ENCODE results near the gene PDE9A.

DNA sequence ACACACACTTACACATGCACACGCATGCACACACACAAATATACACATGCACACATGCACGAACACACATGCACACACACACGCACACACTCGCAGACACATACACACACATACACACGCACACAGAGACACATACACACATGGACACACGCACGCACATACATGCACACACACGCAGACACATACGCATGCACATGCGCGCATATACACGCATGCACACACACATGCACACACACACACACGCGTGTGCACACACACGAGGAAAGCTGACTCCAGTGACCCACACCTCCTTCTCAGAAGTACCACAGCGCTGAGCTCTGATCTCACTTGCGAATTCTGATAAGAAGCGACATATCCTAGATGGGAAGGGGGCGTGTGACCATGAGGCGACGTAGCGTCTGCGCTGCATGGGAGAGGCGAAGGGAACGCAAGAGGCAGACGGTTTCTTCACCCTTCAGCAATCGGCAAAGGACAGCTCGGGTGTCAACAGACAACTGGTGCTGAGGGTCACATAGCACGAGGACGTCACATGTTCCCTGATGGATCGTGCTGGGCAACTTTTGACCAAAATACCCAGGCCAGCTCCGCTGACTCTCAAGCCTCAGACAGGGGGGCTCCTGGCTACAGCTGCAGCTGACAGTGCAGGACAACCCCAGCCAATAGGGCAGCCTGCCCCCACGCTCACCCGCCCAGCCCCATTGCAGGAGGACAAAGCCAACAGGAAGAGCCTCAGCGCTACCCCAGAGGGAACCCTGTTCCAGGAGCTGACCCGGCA lies 16.0 kb upstream of the PDE9A start:
- TF ChIP-seq, protein P1, sequence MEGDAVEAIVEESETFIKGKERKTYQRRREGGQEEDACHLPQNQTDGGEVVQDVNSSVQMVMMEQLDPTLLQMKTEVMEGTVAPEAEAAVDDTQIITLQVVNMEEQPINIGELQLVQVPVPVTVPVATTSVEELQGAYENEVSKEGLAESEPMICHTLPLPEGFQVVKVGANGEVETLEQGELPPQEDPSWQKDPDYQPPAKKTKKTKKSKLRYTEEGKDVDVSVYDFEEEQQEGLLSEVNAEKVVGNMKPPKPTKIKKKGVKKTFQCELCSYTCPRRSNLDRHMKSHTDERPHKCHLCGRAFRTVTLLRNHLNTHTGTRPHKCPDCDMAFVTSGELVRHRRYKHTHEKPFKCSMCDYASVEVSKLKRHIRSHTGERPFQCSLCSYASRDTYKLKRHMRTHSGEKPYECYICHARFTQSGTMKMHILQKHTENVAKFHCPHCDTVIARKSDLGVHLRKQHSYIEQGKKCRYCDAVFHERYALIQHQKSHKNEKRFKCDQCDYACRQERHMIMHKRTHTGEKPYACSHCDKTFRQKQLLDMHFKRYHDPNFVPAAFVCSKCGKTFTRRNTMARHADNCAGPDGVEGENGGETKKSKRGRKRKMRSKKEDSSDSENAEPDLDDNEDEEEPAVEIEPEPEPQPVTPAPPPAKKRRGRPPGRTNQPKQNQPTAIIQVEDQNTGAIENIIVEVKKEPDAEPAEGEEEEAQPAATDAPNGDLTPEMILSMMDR (IDR thresholded peaks at IDR 0.05; ENCODE audit: poor library complexity): no peak
- no peak for TF ChIP-seq EZH2 (IDR thresholded peaks at IDR 0.05; ENCODE audit: borderline replicate concordance)
